D721Med (cell line): ENCODE data around the gene FBXO17.

Experiments
- DNase-seq: peaks from one replicate; pipeline ENCODE4 v3.0.0; 2011; ENCODE audit warnings: low spot score; ENCODE audit not compliant: insufficient read length
- FAIRE-seq: peaks from 2 replicates; lab custom pipeline; 2011; peaks lifted over from hg19 to GRCh38; lab: Jason Lieb, UNC
- CTCF ChIP-seq: IDR thresholded peaks from 2 replicates; pipeline ENCODE4 v1.5.1; 2012; ENCODE audit warnings: mild to moderate bottlenecking, control low read depth; ENCODE audit not compliant: insufficient read depth; ENCODE audit errors: missing control alignments

Gene FBXO17

GRCh38 chr19:38951187-38951586, 24.4 kb downstream of the FBXO17 start:
- TF ChIP-seq CTCF: no peak
- FAIRE-seq: no peak
- no peak for DNase-seq

DNA sequence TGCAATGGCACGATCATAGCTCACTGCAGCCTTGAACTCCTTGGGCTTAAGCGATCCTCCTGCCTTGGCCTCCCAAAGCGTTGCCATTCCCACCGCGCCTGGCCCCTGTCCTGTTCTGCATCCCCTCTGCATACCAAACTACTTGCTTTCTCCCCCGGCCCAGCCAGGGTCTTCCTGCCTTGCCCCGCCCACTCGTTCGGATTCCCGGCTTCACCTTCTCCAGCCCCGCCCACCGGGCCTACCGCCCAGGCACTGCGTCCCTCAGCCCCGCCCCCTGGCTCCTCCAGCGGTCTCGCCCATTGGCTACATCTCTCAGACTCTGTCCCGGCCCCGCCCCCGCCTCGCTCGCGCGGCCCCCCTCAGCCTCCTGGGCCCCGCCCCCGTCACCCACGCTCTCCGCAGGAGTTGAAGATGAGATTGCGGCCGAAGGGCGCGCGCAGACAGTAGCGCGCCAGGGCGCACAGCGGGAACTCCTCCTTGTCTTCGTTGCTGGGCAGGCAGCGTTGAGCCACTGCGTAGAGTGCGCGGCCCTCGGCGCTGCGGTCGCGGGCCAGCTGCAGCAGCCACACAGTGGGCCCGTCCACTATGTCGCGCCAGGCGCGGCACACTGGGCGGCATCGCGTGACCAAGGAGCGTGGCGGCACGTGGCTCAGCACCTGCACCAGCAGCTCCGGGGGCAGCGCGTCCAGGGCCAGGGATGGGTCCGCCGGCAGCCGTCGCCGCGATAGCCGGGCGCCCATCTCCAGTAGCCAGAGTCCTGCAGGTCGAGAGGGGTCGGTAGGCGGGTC, 25.8 kb downstream of the FBXO17 start:
- FAIRE-seq (no peak), DNase-seq (no peak)
- no peak for TF ChIP-seq CTCF

- FAIRE-seq: no peak
- DNase-seq: no peak
- no peak for TF ChIP-seq CTCF
Observed at GRCh38 chr19:38946229-38947010, 29.1 kb downstream of the FBXO17 start.

GRCh38 chr19:38945562-38946228, 29.8 kb downstream of the FBXO17 start:
- FAIRE-seq (no peak), DNase-seq (no peak)

DNA sequence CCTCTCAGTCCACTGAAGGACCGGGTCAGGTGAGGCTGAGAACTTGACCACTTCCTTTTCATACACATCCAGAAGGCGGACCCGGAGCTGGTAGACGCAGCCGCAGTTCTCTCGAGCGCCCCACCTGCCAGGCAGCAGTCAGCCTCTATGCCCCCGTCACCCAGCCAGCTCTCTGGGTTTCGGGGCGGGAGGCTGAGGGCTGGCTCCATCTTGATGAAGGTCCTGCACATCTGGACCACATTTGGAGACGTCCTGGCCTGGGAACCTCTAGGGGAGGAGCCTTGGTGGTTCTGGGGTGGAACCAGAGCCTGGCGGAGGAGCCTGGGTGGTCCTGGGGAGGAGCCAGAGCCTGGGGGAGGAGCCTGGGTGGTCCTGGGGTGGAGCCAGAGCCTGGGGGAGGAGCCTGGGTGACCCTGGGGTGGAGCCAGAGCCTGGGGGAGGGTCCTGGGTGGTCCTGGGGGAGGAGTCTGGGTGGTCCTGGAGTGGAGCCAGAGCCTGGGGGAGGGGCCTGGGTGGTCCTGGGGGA, 30.5 kb downstream of the FBXO17 start:
- FAIRE-seq: no peak
- DNase-seq: no peak
- no peak for TF ChIP-seq CTCF

More at GRCh38 chr19:38945562-38946228, 29.8 kb downstream of the FBXO17 start:
- TF ChIP-seq CTCF: no peak

GRCh38 chr19:38942471-38943181, 32.9 kb downstream of the FBXO17 start:
- no peak for FAIRE-seq
- no peak for DNase-seq
- no peak for TF ChIP-seq CTCF
